Measurements from ENCODE around the gene NARS2. TPM values are rescaled to one million over a fixed set of nuclear protein-coding genes. Genes with fewer than 3 reads are reported as not detected.
A peak's percentile ranks its signal among the peaks of the same experiment; 100 is the strongest.

NARS2 gene
- total and polyA plus RNA-seq, 9 of the 15 experiments (the other 6 are each of a cell fraction or from before 2014, with no cell fraction given) = 26.8 to 48.0 (median 34.2) TPM

DNA sequence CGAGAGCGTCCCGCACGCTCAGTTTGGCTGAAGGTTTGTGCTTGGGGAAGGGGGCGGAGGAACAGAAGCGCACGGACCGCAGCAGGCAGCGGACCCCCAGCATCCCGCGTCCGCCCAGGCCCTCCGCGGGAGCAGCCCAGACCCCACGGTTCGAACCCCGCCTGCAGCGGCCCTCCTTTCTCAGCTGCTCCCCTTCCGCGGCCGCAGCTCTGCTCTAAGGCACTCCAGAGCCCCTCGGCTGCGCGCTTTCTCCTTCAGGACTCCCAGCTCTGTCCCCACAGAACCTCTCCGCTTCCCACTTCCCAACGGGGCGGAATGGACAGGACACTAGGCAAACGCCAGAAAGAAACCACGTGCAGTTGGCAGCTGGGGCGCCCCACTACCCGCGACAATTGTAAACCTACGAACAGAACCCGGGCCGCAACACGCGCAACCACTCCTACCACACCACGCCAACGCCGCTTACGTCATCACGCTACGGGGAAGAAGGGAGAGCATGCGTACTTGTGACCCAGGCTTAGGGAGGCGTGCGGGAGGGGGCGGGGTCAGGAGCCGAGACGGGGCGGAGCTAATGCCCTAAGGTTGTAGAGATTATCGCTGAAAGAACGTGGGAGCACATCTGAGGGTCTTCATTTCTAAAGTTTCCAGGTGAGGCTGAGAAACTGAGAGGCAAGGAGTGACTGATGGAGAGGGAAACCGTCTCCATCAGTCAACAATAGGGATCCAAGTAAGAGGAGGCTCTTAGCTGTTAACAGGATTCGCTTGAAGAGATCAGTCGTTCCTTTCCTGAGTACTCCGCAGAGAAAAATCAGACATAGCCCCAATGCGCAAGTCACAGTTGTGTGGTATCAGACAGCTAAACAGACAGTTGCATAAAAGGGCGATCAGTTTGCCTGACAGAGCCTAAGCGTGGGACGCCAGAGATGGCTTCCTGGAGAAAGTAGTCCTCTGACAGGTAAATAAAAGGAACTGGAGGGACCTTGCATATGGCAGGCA, at the start of gene NARS2 (continued):
- TF ChIP-seq ZNF165 (CRISPR knock-in tag; IDR thresholded peaks at IDR 0.05; ENCODE audit: borderline replicate concordance) (no peak), KLF6 (CRISPR knock-in tag; IDR thresholded peaks at IDR 0.05; ENCODE audit: borderline replicate concordance) (no peak), TEAD4 (IDR thresholded peaks at IDR 0.05; ENCODE audit: low read length) (no peak), TEAD4 (CRISPR knock-in tag; IDR thresholded peaks at IDR 0.05; ENCODE audit: borderline replicate concordance) (no peak), ATF1 (CRISPR knock-in tag; IDR thresholded peaks at IDR 0.05) (peak; percentile 61), ATF1 (tag; IDR thresholded peaks at IDR 0.05) (peak; percentile 96), HOXB6 (CRISPR knock-in tag; IDR thresholded peaks at IDR 0.05; ENCODE audit: borderline replicate concordance) (no peak), MEIS2 (IDR thresholded peaks at IDR 0.05; ENCODE audit: partially characterized antibody) (no peak), KAT8 (IDR thresholded peaks at IDR 0.05; ENCODE audit: low read depth) (no peak), PHB2 (IDR thresholded peaks at IDR 0.05; ENCODE audit: low read depth) (no peak), SIX5 (IDR thresholded peaks at IDR 0.05; ENCODE audit: borderline replicate concordance in 1 of 2, insufficient read depth in 1 of 2, low read depth in 1 of 2, low read length in 2 of 2) (no peak), CREB1 (IDR thresholded peaks at IDR 0.05) (peak; percentile 87), CREB1 (CRISPR knock-in tag; IDR thresholded peaks at IDR 0.05) (peak; percentile 92), TBP (optimal IDR thresholded peaks at IDR 0.05; ENCODE audit: low read depth, low read length) (peak; percentile 56), MIER1 (IDR thresholded peaks at IDR 0.05; ENCODE audit: low read depth) (no peak)
- TF ChIP-seq, protein P1, sequence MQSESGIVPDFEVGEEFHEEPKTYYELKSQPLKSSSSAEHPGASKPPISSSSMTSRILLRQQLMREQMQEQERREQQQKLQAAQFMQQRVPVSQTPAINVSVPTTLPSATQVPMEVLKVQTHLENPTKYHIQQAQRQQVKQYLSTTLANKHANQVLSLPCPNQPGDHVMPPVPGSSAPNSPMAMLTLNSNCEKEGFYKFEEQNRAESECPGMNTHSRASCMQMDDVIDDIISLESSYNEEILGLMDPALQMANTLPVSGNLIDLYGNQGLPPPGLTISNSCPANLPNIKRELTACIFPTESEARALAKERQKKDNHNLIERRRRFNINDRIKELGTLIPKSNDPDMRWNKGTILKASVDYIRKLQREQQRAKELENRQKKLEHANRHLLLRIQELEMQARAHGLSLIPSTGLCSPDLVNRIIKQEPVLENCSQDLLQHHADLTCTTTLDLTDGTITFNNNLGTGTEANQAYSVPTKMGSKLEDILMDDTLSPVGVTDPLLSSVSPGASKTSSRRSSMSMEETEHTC (IDR thresholded peaks at IDR 0.05) = 0 out of 2 replicates have a peak, but pooled peaks have one; percentile 19
- TF ChIP-seq, protein P2, sequence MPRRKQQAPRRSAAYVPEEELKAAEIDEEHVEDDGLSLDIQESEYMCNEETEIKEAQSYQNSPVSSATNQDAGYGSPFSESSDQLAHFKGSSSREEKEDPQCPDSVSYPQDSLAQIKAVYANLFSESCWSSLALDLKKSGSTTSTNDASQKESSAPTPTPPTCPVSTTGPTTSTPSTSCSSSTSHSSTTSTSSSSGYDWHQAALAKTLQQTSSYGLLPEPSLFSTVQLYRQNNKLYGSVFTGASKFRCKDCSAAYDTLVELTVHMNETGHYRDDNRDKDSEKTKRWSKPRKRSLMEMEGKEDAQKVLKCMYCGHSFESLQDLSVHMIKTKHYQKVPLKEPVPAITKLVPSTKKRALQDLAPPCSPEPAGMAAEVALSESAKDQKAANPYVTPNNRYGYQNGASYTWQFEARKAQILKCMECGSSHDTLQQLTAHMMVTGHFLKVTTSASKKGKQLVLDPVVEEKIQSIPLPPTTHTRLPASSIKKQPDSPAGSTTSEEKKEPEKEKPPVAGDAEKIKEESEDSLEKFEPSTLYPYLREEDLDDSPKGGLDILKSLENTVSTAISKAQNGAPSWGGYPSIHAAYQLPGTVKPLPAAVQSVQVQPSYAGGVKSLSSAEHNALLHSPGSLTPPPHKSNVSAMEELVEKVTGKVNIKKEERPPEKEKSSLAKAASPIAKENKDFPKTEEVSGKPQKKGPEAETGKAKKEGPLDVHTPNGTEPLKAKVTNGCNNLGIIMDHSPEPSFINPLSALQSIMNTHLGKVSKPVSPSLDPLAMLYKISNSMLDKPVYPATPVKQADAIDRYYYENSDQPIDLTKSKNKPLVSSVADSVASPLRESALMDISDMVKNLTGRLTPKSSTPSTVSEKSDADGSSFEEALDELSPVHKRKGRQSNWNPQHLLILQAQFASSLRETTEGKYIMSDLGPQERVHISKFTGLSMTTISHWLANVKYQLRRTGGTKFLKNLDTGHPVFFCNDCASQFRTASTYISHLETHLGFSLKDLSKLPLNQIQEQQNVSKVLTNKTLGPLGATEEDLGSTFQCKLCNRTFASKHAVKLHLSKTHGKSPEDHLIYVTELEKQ (CRISPR knock-in tag; IDR thresholded peaks at IDR 0.05) = no peak
- TF ChIP-seq, protein P3, sequence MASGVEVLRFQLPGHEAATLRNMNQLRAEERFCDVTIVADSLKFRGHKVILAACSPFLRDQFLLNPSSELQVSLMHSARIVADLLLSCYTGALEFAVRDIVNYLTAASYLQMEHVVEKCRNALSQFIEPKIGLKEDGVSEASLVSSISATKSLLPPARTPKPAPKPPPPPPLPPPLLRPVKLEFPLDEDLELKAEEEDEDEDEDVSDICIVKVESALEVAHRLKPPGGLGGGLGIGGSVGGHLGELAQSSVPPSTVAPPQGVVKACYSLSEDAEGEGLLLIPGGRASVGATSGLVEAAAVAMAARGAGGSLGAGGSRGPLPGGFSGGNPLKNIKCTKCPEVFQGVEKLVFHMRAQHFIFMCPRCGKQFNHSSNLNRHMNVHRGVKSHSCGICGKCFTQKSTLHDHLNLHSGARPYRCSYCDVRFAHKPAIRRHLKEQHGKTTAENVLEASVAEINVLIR (CRISPR knock-in tag; IDR thresholded peaks at IDR 0.05) = peak; percentile 71; the same call in 1 of the 2 replicates
- TF ChIP-seq, protein P4, sequence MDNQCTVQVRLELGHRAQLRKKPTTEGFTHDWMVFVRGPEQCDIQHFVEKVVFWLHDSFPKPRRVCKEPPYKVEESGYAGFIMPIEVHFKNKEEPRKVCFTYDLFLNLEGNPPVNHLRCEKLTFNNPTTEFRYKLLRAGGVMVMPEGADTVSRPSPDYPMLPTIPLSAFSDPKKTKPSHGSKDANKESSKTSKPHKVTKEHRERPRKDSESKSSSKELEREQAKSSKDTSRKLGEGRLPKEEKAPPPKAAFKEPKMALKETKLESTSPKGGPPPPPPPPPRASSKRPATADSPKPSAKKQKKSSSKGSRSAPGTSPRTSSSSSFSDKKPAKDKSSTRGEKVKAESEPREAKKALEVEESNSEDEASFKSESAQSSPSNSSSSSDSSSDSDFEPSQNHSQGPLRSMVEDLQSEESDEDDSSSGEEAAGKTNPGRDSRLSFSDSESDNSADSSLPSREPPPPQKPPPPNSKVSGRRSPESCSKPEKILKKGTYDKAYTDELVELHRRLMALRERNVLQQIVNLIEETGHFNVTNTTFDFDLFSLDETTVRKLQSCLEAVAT (IDR thresholded peaks at IDR 0.05) = 0 out of 4 replicates have a peak, but pooled peaks of 1 of the 2 experiments have one; percentile 13

Data from K562 (cell line).